ENCODE results near the gene CBX6.

DNA sequence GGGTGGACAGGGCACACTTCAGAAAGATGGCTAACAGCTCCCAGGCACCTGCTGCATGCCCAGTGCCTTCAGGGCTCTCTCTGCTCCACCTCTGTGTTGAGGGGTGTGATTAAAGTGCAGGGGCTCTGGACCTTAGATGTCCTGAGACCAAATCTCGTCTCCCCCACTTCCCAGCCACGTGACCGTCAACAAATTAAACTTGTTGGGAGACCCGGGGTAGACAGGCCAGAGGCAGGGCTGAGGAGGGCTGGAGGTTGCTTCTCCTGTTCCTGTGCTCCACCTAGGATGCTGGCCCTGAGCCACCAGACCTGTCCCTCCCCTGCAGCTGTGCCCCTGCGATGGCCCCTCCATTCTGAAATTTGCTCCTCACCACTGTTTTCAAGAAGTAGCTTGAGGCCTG is 45.2 kb downstream of the CBX6 start:
- TF ChIP-seq, protein P1, sequence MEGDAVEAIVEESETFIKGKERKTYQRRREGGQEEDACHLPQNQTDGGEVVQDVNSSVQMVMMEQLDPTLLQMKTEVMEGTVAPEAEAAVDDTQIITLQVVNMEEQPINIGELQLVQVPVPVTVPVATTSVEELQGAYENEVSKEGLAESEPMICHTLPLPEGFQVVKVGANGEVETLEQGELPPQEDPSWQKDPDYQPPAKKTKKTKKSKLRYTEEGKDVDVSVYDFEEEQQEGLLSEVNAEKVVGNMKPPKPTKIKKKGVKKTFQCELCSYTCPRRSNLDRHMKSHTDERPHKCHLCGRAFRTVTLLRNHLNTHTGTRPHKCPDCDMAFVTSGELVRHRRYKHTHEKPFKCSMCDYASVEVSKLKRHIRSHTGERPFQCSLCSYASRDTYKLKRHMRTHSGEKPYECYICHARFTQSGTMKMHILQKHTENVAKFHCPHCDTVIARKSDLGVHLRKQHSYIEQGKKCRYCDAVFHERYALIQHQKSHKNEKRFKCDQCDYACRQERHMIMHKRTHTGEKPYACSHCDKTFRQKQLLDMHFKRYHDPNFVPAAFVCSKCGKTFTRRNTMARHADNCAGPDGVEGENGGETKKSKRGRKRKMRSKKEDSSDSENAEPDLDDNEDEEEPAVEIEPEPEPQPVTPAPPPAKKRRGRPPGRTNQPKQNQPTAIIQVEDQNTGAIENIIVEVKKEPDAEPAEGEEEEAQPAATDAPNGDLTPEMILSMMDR (IDR thresholded peaks at IDR 0.05) = no peak
- TF ChIP-seq POLR2A (IDR thresholded peaks at IDR 0.05) = no peak

Measured in adrenal gland (tissue), 5 donors.